Panc1 (cell line): Measurements from ENCODE around the gene LRRFIP1. TPM values are rescaled to one million over a fixed set of nuclear protein-coding genes. Genes with fewer than 3 reads are reported as not detected.

Source experiments
- ATAC-seq: fragments of 200-7000 bp; cut with Tn5 transposase; 2 replicates; pipeline ENCODE4 v1.9.1; 2020; ENCODE audit warnings: mild to moderate bottlenecking, moderate library complexity
- BruUV-seq: library from RNA; stranded (reverse); fragments of 400-500 nt; replicated peaks from 2 replicates; lab custom pipeline; 2021; lab: Mats Ljungman, UMichigan
- CTCF ChIA-PET: fragments of 300-600 bp; sonication (Branson Sonifier 250); formaldehyde crosslinking; loops from one replicate; lab custom pipeline; 2022; ENCODE audit warnings: antibody characterized with exemption; lab: Charles Lee
- POLR2A ChIA-PET: fragments of 300-600 bp; sonication (Branson Sonifier 250); formaldehyde crosslinking; loops from one replicate; lab custom pipeline; 2022; ENCODE audit warnings: antibody characterized with exemption; lab: Charles Lee
- DNase-seq: peaks from one replicate; pipeline ENCODE4 v3.0.0-alpha.2; 2010; ENCODE audit warnings: low read depth, low spot score
- H3K27ac ChIP-seq: 2 replicates; pipeline ENCODE4 v1.5.1; 2011; ENCODE audit warnings: mild to moderate bottlenecking, low read length, inconsistent platforms
- H3K27me3 ChIP-seq: fragments of 200-500 bp; sonication (Bioruptor generic); 2 replicates; pipeline ENCODE4 v1.6.0; 2014; ENCODE audit warnings: low read length, inconsistent platforms; ENCODE audit not compliant: control insufficient read depth, insufficient read depth
- H3K36me3 ChIP-seq: fragments of 200-500 bp; sonication (Bioruptor generic); 2 replicates; pipeline ENCODE4 v1.5.1; 2014; ENCODE audit warnings: inconsistent platforms, mild to moderate bottlenecking, low read length, moderate library complexity; ENCODE audit not compliant: control insufficient read depth, insufficient read depth
- H3K4me1 ChIP-seq: 2 replicates; pipeline ENCODE4 v1.5.1; 2011; ENCODE audit warnings: inconsistent platforms, mild to moderate bottlenecking, low read length, moderate library complexity; ENCODE audit not compliant: control insufficient read depth, insufficient read depth
- H3K4me3 ChIP-seq, 2 experiments: 2 replicates each; pipeline ENCODE4 v1.5.1; 2011 to 2012; ENCODE audit warnings: low read depth in 2 of 2, low read length in 2 of 2, mild to moderate bottlenecking in 2 of 2, inconsistent platforms in 1 of 2, moderate library complexity in 1 of 2
- H3K9me3 ChIP-seq: fragments of 200-500 bp; sonication (Bioruptor generic); 2 replicates; pipeline ENCODE4 v1.5.1; 2014; ENCODE audit warnings: low read depth, mild to moderate bottlenecking, inconsistent platforms, low read length, moderate library complexity; ENCODE audit not compliant: control insufficient read depth, insufficient read depth
- CTCF ChIP-seq: fragments of 450-650 bp; IDR thresholded peaks from 2 replicates; pipeline ENCODE4 v1.5.1; 2017; ENCODE audit warnings: mild to moderate bottlenecking
- POLR2AphosphoS5 ChIP-seq: IDR thresholded peaks from 2 replicates; pipeline ENCODE4 v1.6.1; 2012; ENCODE audit warnings: mild to moderate bottlenecking, low read depth, low read length, moderate library complexity
- REST ChIP-seq, 2 experiments: IDR thresholded peaks; 2 replicates each; pipeline ENCODE4 v1.6.1; 2011 to 2012; ENCODE audit warnings: low read depth in 2 of 2, control low read depth in 1 of 2, low read length in 1 of 2, mild to moderate bottlenecking in 1 of 2, moderate library complexity in 1 of 2; ENCODE audit not compliant: insufficient read depth in 1 of 2
- SIN3A ChIP-seq: IDR thresholded peaks from 2 replicates; pipeline ENCODE4 v1.6.1; 2012; ENCODE audit warnings: low read depth, mild to moderate bottlenecking, low read length, moderate library complexity, borderline replicate concordance; ENCODE audit not compliant: insufficient read depth
- TCF7L2 ChIP-seq: IDR thresholded peaks from 2 replicates; pipeline ENCODE4 v1.6.1; 2011; ENCODE audit warnings: mild to moderate bottlenecking, low read depth, low read length, inconsistent platforms
- in situ Hi-C: cut with HindIII; loops from 2 replicates; pipeline ENCODE4 v1.10.0; 2016; ENCODE audit warnings: low sequenced_read_pairs, low pct_unique_long_range_greater_than_20kb
- intact Hi-C: fragments of 100-400 bp; cut with micrococcal nuclease; formaldehyde crosslinking; loops from one replicate; pipeline ENCODE4 v1.10.0; 2022; ENCODE audit not compliant: unreplicated experiment
- total RNA-seq: library from RNA; stranded (reverse); gene quantifications from one replicate; pipeline ENCODE4 v1.2.1, GENCODE V29; 2021; ENCODE audit not compliant: unreplicated experiment

LRRFIP1 gene
- total RNA-seq, 1 experiment from 2014 or later = 121 TPM

GRCh38 chr2:237711458-237712150, 84.2 kb downstream of the LRRFIP1 start:
- H3K36me3 ChIP-seq = peaks cover 4% of the 10 kb centered on the region; the same call in 1 of the 2 replicates
- no TSS peak for BruUV-seq
- CTCF ChIA-PET = no interaction called here

More at GRCh38 chr2:237711458-237712150, 84.2 kb downstream of the LRRFIP1 start:
- intact Hi-C loops = no loop called here
- H3K4me1 ChIP-seq = peaks cover 27% of the 10 kb centered on the region
- DNase-seq = no peak
- no peak overlapping the region for H3K4me3 ChIP-seq
- no peak for ATAC-seq
- in situ Hi-C loops = no loop called here
- H3K27me3 ChIP-seq = no peaks in the 10 kb centered on the region
- no peaks in the 10 kb centered on the region for H3K9me3 ChIP-seq
- no peak for TF ChIP-seq SIN3A
- no peak for TF ChIP-seq CTCF
- no peak for TF ChIP-seq REST (IDR thresholded peaks at IDR 0.05; ENCODE audit: insufficient read depth in 1 of 2, low read depth in 2 of 2, low read length in 1 of 2)
- TF ChIP-seq TCF7L2 = no peak
- no peak for TF ChIP-seq POLR2AphosphoS5
- POLR2A ChIA-PET = no interaction called here
- no peak overlapping the region for H3K27ac ChIP-seq
